Measurements from ENCODE around the gene GALNT5. TPM values are rescaled to one million over a fixed set of nuclear protein-coding genes. Genes with fewer than 3 reads are reported as not detected.
"Not testable (repeated sequence)": the region's sequence is repeated elsewhere in the genome, so short reads cannot be mapped to it uniquely, and the experiment has no call there.

GALNT5 gene
- total RNA-seq, 4 donors from 2014 or later: 6.7 to 11.2 (median 8.6) TPM

DNA sequence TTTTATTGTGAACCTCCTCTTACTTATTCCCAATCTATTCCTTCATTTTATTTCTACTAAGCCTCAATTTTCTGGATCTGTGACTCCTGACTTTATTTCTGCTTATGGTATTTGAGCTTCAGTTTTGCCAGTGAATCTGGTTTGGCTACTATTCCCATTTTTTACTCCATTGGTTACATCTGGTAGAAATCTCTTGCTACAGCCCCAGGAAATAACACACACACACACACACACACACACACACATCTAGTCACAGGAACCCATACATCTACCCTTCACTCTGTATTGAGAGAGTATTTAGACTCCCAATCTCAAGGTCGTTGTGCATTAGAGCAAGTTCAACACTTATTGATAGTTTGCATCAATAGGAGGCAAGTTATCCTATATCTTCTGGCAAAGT, 37.0 kb upstream of the GALNT5 start:
- Histone ChIP-seq H3K27me3 (no peaks in the 10 kb centered on the region), H3K9me3 (no peaks in the 10 kb centered on the region), H3K4me1 (no peaks in the 10 kb centered on the region), H3K27ac (no peak overlapping the region), H3K4me3 (no peak overlapping the region), H3K36me3 (no peaks in the 10 kb centered on the region)
- no peak for DNase-seq
- TF ChIP-seq, protein P1, sequence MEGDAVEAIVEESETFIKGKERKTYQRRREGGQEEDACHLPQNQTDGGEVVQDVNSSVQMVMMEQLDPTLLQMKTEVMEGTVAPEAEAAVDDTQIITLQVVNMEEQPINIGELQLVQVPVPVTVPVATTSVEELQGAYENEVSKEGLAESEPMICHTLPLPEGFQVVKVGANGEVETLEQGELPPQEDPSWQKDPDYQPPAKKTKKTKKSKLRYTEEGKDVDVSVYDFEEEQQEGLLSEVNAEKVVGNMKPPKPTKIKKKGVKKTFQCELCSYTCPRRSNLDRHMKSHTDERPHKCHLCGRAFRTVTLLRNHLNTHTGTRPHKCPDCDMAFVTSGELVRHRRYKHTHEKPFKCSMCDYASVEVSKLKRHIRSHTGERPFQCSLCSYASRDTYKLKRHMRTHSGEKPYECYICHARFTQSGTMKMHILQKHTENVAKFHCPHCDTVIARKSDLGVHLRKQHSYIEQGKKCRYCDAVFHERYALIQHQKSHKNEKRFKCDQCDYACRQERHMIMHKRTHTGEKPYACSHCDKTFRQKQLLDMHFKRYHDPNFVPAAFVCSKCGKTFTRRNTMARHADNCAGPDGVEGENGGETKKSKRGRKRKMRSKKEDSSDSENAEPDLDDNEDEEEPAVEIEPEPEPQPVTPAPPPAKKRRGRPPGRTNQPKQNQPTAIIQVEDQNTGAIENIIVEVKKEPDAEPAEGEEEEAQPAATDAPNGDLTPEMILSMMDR (IDR thresholded peaks at IDR 0.05): no peak
- TF ChIP-seq POLR2A (IDR thresholded peaks at IDR 0.05): no peak
- WGBS, 2 donors: 39 to 89% methylated on average over 1 of the region's 1 CpG
- intact Hi-C loops (cut with DNase I): no loop called here

DNA sequence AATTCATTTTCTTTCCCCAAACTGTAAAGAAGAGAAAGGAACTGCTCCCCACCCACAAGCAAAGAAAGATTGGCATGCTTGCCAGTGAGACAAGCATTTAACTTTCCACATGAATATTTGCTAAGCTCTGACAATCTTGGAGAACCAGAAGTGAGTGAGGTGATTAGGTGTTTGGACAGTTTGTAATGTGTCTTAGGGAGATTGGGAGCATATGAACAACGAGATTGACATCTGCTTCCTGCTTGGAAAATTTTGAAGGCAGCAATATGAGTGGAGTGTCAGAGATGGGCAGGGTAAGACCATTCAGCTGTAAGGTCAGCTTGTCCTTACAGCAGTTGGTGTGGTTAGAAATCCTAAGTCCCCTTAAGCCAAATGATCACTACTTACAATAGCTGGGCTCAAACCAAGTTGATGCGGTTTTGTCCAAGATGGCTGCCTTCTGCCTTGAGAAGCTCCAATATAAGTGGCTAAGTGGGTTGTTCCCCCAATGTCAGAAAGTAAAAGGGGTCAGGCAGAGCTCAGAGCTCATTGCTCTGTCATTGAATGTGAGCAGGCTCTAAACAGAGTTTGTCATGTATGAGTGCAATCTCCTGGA, 36.0 kb upstream of the GALNT5 start:
- intact Hi-C loops (cut with DNase I): no loop called here
- TF ChIP-seq POLR2A (IDR thresholded peaks at IDR 0.05): no peak
- TF ChIP-seq, protein P1 (IDR thresholded peaks at IDR 0.05): no peak
- Histone ChIP-seq H3K4me1 (no peaks in the 10 kb centered on the region), H3K27me3 (no peaks in the 10 kb centered on the region), H3K4me3 (no peak overlapping the region), H3K9me3 (no peaks in the 10 kb centered on the region), H3K36me3 (no peaks in the 10 kb centered on the region), H3K27ac (no peak overlapping the region)
- WGBS, 2 donors: 64 to 82% methylated on average over 2 of the region's 2 CpGs
- no peak for DNase-seq

DNA sequence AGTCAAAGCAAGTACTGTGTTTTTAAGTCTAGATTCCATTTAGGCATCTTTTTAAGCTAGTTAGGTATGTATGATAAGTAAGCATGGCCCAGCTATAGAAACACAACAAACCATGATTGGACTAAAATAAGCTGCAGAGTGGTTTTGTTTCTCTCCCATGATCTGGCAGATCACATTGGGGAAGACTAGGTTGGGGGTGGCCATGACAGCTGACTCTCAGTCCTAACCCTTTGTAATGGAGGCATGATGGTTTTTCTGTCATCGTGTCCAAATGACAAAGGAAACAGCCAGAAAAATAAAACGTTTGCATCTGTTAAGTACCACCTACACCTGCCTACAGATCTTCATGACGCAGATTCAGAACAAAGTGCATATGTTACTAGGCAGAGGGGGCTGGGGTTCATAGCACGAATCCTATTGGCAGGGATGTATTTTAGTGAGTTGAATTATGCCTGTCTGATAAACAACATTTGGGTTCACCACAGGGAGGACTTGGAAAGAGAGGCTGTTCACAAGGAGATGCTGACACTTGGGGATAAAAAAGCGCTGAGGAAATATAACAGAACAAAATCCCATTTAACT, 33.8 kb upstream of the GALNT5 start:
- whole genome bisulfite sequencing, 2 donors: 78% methylated on average over 5 of the region's 5 CpGs
- no peak for DNase-seq
- Histone ChIP-seq H3K9me3 (no peaks in the 10 kb centered on the region), H3K27me3 (no peaks in the 10 kb centered on the region), H3K4me3 (no peak overlapping the region), H3K4me1 (no peaks in the 10 kb centered on the region), H3K36me3 (no peaks in the 10 kb centered on the region), H3K27ac (no peak overlapping the region)
- intact Hi-C loops (cut with DNase I): no loop called here
- no peak for TF ChIP-seq POLR2A (IDR thresholded peaks at IDR 0.05)
- TF ChIP-seq, protein P1 (IDR thresholded peaks at IDR 0.05): no peak

DNA sequence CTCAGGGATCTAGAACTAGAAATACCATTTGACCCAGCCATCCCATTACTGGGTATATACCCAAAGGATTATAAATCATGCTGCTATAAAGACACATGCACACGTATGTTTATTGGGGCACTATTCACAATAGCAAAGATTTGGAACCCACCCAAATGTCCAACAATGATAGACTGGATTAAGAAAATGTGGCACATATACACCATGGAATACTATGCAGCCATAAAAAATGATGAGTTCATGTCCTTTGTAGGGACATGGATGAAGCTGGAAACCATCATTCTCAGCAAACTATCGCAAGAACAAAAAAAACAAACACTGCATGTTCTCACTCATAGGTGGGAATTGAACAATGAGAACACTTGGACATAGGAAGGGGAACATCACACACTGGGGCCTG, 33.1 kb upstream of the GALNT5 start:
- H3K27ac ChIP-seq; H3K4me3 ChIP-seq; DNase-seq; H3K4me1 ChIP-seq; H3K36me3 ChIP-seq; intact Hi-C loops (cut with DNase I); H3K27me3 ChIP-seq; H3K9me3 ChIP-seq: not testable (repeated sequence)
- WGBS, 2 donors: 67 to 97% methylated on average over 2 of the region's 2 CpGs

DNA sequence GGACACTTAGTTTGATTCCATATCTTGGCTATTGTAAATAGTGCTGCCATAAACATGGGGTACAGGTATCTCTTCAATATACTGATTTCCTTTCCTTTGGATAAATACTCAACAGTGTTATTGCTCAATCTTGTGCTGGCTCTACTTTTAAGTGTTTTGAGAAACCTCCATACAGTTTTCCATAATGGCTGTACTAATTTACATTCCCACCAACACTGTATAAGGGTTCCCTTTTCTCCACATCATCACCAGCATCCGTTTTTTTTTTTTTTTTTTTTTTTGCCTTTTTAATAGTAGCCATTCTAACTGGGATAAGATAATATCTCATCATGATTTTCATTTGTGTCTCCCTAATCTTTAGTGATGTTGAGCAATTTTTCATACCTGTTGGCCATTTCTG, 29.9 kb upstream of the GALNT5 start:
- no peaks in the 10 kb centered on the region for H3K36me3 ChIP-seq
- H3K27me3 ChIP-seq: no peaks in the 10 kb centered on the region
- no peaks in the 10 kb centered on the region for H3K9me3 ChIP-seq
- intact Hi-C loops (cut with DNase I): no loop called here
- WGBS, 2 donors: 72 to 78% methylated on average over 1 of the region's 1 CpG
- TF ChIP-seq POLR2A (IDR thresholded peaks at IDR 0.05): no peak
- TF ChIP-seq, protein P1 (IDR thresholded peaks at IDR 0.05): no peak
- no peak overlapping the region for H3K27ac ChIP-seq
- peaks cover 0 to 11% (median 0%) of the 10 kb centered on the region in 3 donors for H3K4me1 ChIP-seq
- DNase-seq: no peak
- no peak overlapping the region for H3K4me3 ChIP-seq

DNA sequence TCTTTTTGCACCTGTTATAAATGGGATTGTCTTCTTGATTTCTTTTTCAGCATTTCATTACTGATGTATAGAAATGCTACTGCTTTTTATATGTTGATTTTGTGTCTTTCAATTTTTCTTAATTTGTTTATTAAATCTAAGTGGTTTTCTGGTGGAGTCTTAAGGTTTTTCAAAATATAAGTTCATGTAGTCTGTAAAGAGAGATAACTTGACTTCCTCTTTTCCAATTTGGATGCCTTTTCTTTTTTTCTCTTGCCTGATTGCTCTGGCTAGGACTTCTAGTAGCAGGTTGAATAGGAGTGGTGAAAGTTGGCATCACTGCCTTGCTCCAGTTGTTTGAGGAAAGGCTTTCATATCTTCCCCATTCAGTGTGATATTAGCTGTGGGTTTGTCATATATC, 28.6 kb upstream of the GALNT5 start:
- no peaks in the 10 kb centered on the region for H3K9me3 ChIP-seq
- intact Hi-C loops (cut with DNase I): no loop called here
- DNase-seq: no peak
- H3K4me1 ChIP-seq: peaks cover 0 to 11% (median 0%) of the 10 kb centered on the region in 3 donors
- H3K27ac ChIP-seq: no peak overlapping the region
- H3K4me3 ChIP-seq: no peak overlapping the region
- no peaks in the 10 kb centered on the region for H3K27me3 ChIP-seq
- H3K36me3 ChIP-seq: no peaks in the 10 kb centered on the region
- TF ChIP-seq, protein P1 (IDR thresholded peaks at IDR 0.05): no peak
- TF ChIP-seq POLR2A (IDR thresholded peaks at IDR 0.05): no peak
